Pancreas (tissue), 10 donors: ENCODE results near the gene APC2. TPM values are rescaled to one million over a fixed set of nuclear protein-coding genes. Genes with fewer than 3 reads are reported as not detected.

Experiments used
- ATAC-seq, 4 donors: fragments of 200-7000 bp; cut with Tn5 transposase; one replicate each; pipeline versions ENCODE4 v1.8.0 to v1.9.1; 2020; ENCODE audit warnings: mild to moderate bottlenecking in 4 of 4, moderate library complexity in 4 of 4
- DNase-seq, 6 donors: peaks; one replicate each; pipeline ENCODE4 v3.0.0-alpha.2; 2020
- FAIRE-seq: peaks from 2 replicates; lab custom pipeline; 2012; peaks lifted over from hg19 to GRCh38; lab: Jason Lieb, UNC
- H3K27ac ChIP-seq, 4 donors: fragments of 200-600 bp; sonication (generic); 1 replicate in 3 of 4; 2 replicates in 1 of 4; pipeline versions ENCODE4 v1.5.0 to v1.8.0; 2020
- H3K27me3 ChIP-seq, 4 donors: fragments of 200-600 bp; one replicate each; pipeline ENCODE4 v1.8.0; 2021
- H3K36me3 ChIP-seq, 3 donors: fragments of 200-600 bp; sonication (generic) in 1 of 3; one replicate each; pipeline versions ENCODE4 v1.5.0 to v1.8.0; 2020 to 2021
- H3K4me1 ChIP-seq, 3 donors: fragments of 200-600 bp; one replicate each; pipeline ENCODE4 v1.8.0; 2021
- H3K4me3 ChIP-seq, 4 donors: fragments of 200-600 bp; sonication (generic) in 2 of 4; one replicate each; pipeline versions ENCODE4 v1.5.0 to v1.8.0; 2020 to 2021
- H3K9me3 ChIP-seq, 4 donors: fragments of 200-600 bp; one replicate each; pipeline ENCODE4 v1.8.0; 2021
- CTCF ChIP-seq, 4 donors: fragments of 200-600 bp; sonication (generic) in 3 of 4; IDR thresholded peaks; one replicate each; pipeline versions ENCODE4 v1.5.0 to v1.8.0; 2021; ENCODE audit warnings: antibody characterized with exemption in 4 of 4
- WGBS, 2 donors: extraction: QIAGEN DNeasy Blood & Tissue Kit; methylation state at CpG; one replicate each; pipeline ENCODE4 v1.1.7; 2013; 5-methylcytosine and 5-hydroxymethylcytosine counted together
- intact Hi-C, 3 donors: fragments of 100-400 bp; cut with DNase I; formaldehyde crosslinking; loops; one replicate each; pipeline versions ENCODE4 v1.11.1 to v1.14.2; 2022
- polyA plus RNA-seq, 2 donors: library from polyadenylated mRNA; stranded (reverse); fragments of 200-250 nt; gene quantifications; one replicate each; pipeline ENCODE4 v1.2.3, GENCODE V29; 2013
- total RNA-seq, 6 donors: library from RNA; stranded (reverse); fragmentation: NEBNext Ultra II Directional in 4 of 6; extraction: Animal tissue kit (Norgen Biotek cat#: 25700) in 4 of 6; gene quantifications; one replicate each; pipeline versions ENCODE4 v1.2.1 to v1.2.4, GENCODE V29; 2021 to 2023
- donor health status: healthy with polysubstance abuse.
- donor health status: DM: no; HTN: no; CAD: no; lungs with moderate emphysema.
- donor health status: DM: no; HTN: no; CAD: no.
- donor health status: control.
- donor health status: control.
- donor health status: Bipolar disorder and iron deficiency.
- donor health status: DM: yes; HTN: yes; CAD: no.
- donor health status: DM: no; HTN: no; CAD: no.
- donor health status: DM: no; HTN: no; CAD: no.
- donor health status: DM: yes; HTN: yes; CAD: no.

Gene APC2
- total and polyA plus RNA-seq, 8 donors, result 0.04 to 0.27 (median 0.06) TPM; not detected in 1

- H3K4me1 ChIP-seq, result peaks cover 4 to 8% (median 6%) of the 10 kb centered on the region in 3 donors
- no peaks in the 10 kb centered on the region for H3K27me3 ChIP-seq
- ATAC-seq, result no peak
- no peak for TF ChIP-seq CTCF (IDR thresholded peaks at IDR 0.05)
- no peak overlapping the region for H3K4me3 ChIP-seq
- DNase-seq, result peak in 1 of 6 donors; percentile 32
- H3K9me3 ChIP-seq, result no peaks in the 10 kb centered on the region
- no peak overlapping the region for H3K27ac ChIP-seq
- H3K36me3 ChIP-seq, result peaks cover 0 to 45% (median 45%) of the 10 kb centered on the region in 3 donors
- intact Hi-C loops, result no loop called here
- FAIRE-seq, result no peak
- WGBS, 2 donors, result 94% methylated on average over 24 of the region's 24 CpGs
These were observed 27.0 kb upstream of the APC2 start for GRCh38 chr19:1422943-1423342.

GRCh38 chr19:1423436-1424191, 26.3 kb upstream of the APC2 start:
- 92 to 94% methylated on average over 40 of the region's 40 CpGs for WGBS, 2 donors
- H3K36me3 ChIP-seq, result peaks cover 0 to 47% (median 45%) of the 10 kb centered on the region in 3 donors
- no peak overlapping the region for H3K4me3 ChIP-seq
- intact Hi-C loops, result no loop called here
- DNase-seq (peak in 1 of 6 donors; percentile 36), FAIRE-seq (no peak), ATAC-seq (no peak)
- no peaks in the 10 kb centered on the region for H3K9me3 ChIP-seq
- H3K27me3 ChIP-seq, result no peaks in the 10 kb centered on the region
- peaks cover 0 to under 1% (median 0%) of the 10 kb centered on the region in 3 donors for H3K4me1 ChIP-seq
- no peak for TF ChIP-seq CTCF (IDR thresholded peaks at IDR 0.05)
- H3K27ac ChIP-seq, result no peak overlapping the region

DNA sequence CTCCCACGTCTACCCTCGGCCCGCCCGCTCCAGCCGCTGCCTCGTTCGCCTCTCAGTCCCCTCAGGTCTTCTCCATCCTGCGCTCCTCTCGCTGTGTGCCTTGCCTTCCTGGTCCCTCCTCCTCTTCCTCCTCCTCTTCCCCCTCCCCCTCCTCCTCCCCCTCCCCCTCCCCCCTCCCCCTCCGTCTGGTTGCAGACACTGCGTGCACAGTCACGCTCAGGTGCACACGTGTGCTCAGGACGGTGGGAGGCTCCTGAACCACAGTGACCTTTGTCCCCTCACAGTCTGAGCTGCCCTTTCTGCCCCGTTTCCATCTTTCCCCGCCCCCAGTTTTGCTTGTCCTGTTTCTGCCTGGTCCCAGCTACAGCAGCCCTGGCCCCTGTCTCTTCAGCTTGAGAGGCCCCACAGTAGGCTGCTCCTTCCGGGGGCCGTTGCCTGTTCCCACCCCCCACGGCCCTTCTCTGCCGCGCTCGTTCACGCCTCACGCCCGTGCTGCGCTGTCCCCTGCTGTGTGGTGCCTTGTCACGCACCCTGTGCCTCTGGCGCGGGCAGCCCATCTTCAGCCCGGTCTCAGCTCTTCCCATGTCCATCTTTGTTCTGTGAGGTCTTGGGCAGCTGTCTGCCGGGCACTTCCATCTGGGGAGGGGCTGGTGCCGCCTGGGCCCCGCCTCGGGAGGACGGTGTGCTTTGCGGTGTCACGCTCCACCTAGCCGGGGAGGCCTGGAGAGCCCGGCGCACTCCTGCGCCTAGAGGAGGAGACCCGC, 25.5 kb upstream of the APC2 start:
- ATAC-seq (peak in 1 of 4 donors; percentile 26), DNase-seq (no peak), FAIRE-seq (no peak)
- peaks cover 0 to 48% (median 48%) of the 10 kb centered on the region in 3 donors for H3K36me3 ChIP-seq
- intact Hi-C loops, result no loop called here
- H3K27me3 ChIP-seq, result no peaks in the 10 kb centered on the region
- H3K9me3 ChIP-seq, result no peaks in the 10 kb centered on the region
- no peaks in the 10 kb centered on the region for H3K4me1 ChIP-seq
- no peak overlapping the region for H3K27ac ChIP-seq
- no peak overlapping the region for H3K4me3 ChIP-seq
- TF ChIP-seq CTCF (IDR thresholded peaks at IDR 0.05), result no peak
- WGBS, 2 donors, result 83 to 88% methylated on average over 28 to 40 of the region's 42 CpGs

DNA sequence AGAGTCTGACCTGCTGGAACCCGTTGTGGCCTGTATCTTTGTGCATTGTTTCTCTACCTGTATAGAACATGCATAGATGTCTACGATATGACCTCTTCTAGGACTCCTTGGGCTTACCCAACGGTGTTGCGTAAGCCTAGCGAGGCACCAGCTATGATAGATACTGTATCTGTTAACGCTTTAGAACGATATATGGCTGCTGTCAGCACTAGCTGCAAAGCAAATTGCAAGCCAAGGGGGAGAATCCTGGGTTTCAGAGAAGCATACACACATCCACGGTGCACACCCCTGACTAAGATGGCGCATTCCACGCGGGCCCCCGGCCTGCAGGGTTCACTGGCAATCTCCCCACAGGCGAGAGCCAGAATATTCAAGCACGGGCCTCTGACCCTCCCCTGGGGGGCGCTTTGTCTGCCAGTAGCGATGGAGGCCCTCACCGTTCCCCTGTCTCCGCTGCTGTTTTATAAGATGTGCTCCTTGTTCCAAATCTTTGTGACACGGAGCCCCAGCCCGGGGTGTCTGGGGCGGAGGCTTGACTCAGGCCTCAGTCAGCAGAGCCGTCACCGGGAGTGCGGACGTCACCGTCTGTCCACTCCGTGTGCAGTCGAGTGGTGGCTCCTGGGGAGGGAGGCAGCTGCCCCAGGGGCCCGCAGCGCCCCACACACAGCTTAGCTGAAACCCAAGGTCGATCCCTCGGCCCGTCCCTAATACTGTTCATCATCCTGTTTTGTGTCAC, 24.7 kb upstream of the APC2 start:
- H3K9me3 ChIP-seq, result no peaks in the 10 kb centered on the region
- no peak for DNase-seq
- no peak overlapping the region for H3K4me3 ChIP-seq
- H3K27ac ChIP-seq, result no peak overlapping the region
- no peaks in the 10 kb centered on the region for H3K27me3 ChIP-seq
- TF ChIP-seq CTCF (IDR thresholded peaks at IDR 0.05), result no peak
- 90 to 91% methylated on average over 33 of the region's 33 CpGs for WGBS, 2 donors
- FAIRE-seq, result no peak
- intact Hi-C loops, result no loop called here
- H3K4me1 ChIP-seq, result no peaks in the 10 kb centered on the region
- H3K36me3 ChIP-seq, result peaks cover 0 to 52% (median 52%) of the 10 kb centered on the region in 3 donors
- ATAC-seq, result peak in 1 of 4 donors; percentile 16
